Liver (tissue), 9 donors: ENCODE data around the gene NFIA. TPM values are rescaled to one million over a fixed set of nuclear protein-coding genes. Genes with fewer than 3 reads are reported as not detected.
"Not testable (repeated sequence)": the region's sequence is repeated elsewhere in the genome, so short reads cannot be mapped to it uniquely, and the experiment has no call there.

Source experiments
- DNase-seq: peaks from one replicate; pipeline ENCODE4 v3.0.0-alpha.2; 2017; ENCODE audit warnings: low spot score
- H3K27ac ChIP-seq, 2 donors: one replicate each; pipeline ENCODE4 v1.7.0; 2013; ENCODE audit warnings: inconsistent platforms in 2 of 2, low read length in 2 of 2, control low read depth in 1 of 2, low read depth in 1 of 2, mild to moderate bottlenecking in 1 of 2
- H3K27me3 ChIP-seq, 4 donors: one replicate each; pipeline versions ENCODE4 v1.6.1 to v1.7.0; 2013; ENCODE audit warnings: low read length in 3 of 4, inconsistent platforms in 1 of 4, mild to moderate bottlenecking in 1 of 4, moderate library complexity in 1 of 4; ENCODE audit not compliant: control insufficient read depth in 4 of 4, insufficient read depth in 4 of 4
- H3K36me3 ChIP-seq, 4 donors: one replicate each; pipeline versions ENCODE4 v1.6.1 to v1.7.0; 2013; ENCODE audit warnings: low read length in 3 of 4, mild to moderate bottlenecking in 3 of 4, low read depth in 1 of 4, moderate library complexity in 1 of 4; ENCODE audit not compliant: control insufficient read depth in 4 of 4, insufficient read depth in 3 of 4
- H3K4me1 ChIP-seq, 4 donors: one replicate each; pipeline versions ENCODE4 v1.6.1 to v1.7.0; 2013; ENCODE audit warnings: low read length in 3 of 4, mild to moderate bottlenecking in 3 of 4, moderate library complexity in 1 of 4; ENCODE audit not compliant: control insufficient read depth in 4 of 4, insufficient read depth in 4 of 4
- H3K4me3 ChIP-seq, 3 donors: one replicate each; pipeline versions ENCODE4 v1.6.1 to v1.7.0; 2013; ENCODE audit warnings: low read length in 3 of 3, control low read depth in 1 of 3, low read depth in 1 of 3, mild to moderate bottlenecking in 1 of 3
- H3K9ac ChIP-seq, 2 donors: one replicate each; pipeline ENCODE4 v1.7.0; 2013; ENCODE audit warnings: low read length in 2 of 2, mild to moderate bottlenecking in 2 of 2, moderate library complexity in 2 of 2, control low read depth in 1 of 2, low read depth in 1 of 2
- H3K9me3 ChIP-seq, 4 donors: one replicate each; pipeline versions ENCODE4 v1.6.1 to v1.7.0; 2013; ENCODE audit warnings: low read length in 3 of 4; ENCODE audit not compliant: control insufficient read depth in 4 of 4
- CTCF ChIP-seq: fragments of 150-350 bp; IDR thresholded peaks from 2 replicates; pipeline ENCODE4 v1.5.1; 2017; ENCODE audit warnings: improper control_type of control experiment, low read depth, low read length; ENCODE audit not compliant: missing input control
- FOXA1 ChIP-seq: IDR thresholded peaks from 2 replicates; pipeline ENCODE4 v1.6.1; 2016; ENCODE audit warnings: antibody characterized with exemption
- GABPA ChIP-seq, 2 donors: IDR thresholded peaks in 1 of 2; conservative IDR thresholded peaks in 1 of 2; 2 replicates each; pipeline ENCODE4 v1.6.1; 2016; ENCODE audit warnings: antibody characterized with exemption in 2 of 2, mild to moderate bottlenecking in 1 of 2, moderate library complexity in 1 of 2
- HNF4A ChIP-seq, 2 donors: conservative IDR thresholded peaks; 2 replicates each; pipeline ENCODE4 v1.6.1; 2016; ENCODE audit warnings: antibody characterized with exemption in 2 of 2, mild to moderate bottlenecking in 2 of 2
- HNF4G ChIP-seq: IDR thresholded peaks from 2 replicates; pipeline ENCODE4 v1.6.1; 2016; ENCODE audit warnings: antibody characterized with exemption
- JUND ChIP-seq, 2 donors: IDR thresholded peaks; 2 replicates each; pipeline ENCODE4 v1.6.1; 2016; ENCODE audit warnings: antibody characterized with exemption in 2 of 2
- MAX ChIP-seq: IDR thresholded peaks from 2 replicates; pipeline ENCODE4 v1.6.1; 2016; ENCODE audit warnings: antibody characterized with exemption
- NR2F2 ChIP-seq: IDR thresholded peaks from 2 replicates; pipeline ENCODE4 v1.6.1; 2016; ENCODE audit warnings: antibody characterized with exemption
- RAD21 ChIP-seq, 2 donors: IDR thresholded peaks; 2 replicates each; pipeline ENCODE4 v1.6.1; 2016; ENCODE audit warnings: antibody characterized with exemption in 2 of 2, mild to moderate bottlenecking in 2 of 2
- REST ChIP-seq: IDR thresholded peaks from 2 replicates; pipeline ENCODE4 v1.6.1; 2016; ENCODE audit warnings: antibody characterized with exemption, mild to moderate bottlenecking
- RXRA ChIP-seq, 2 donors: IDR thresholded peaks; 2 replicates each; pipeline ENCODE4 v1.6.1; 2017 to 2018; ENCODE audit warnings: antibody characterized with exemption in 2 of 2, mild to moderate bottlenecking in 1 of 2
- SP1 ChIP-seq: IDR thresholded peaks from 2 replicates; pipeline ENCODE4 v1.6.1; 2018; ENCODE audit warnings: antibody characterized with exemption, mild to moderate bottlenecking
- TAF1 ChIP-seq: conservative IDR thresholded peaks from 2 replicates; pipeline ENCODE4 v1.6.1; 2016; ENCODE audit warnings: antibody characterized with exemption, mild to moderate bottlenecking
- YY1 ChIP-seq: IDR thresholded peaks from 2 replicates; pipeline ENCODE4 v1.6.1; 2016; ENCODE audit warnings: antibody characterized with exemption, mild to moderate bottlenecking
- ZBTB33 ChIP-seq: IDR thresholded peaks from 2 replicates; pipeline ENCODE4 v1.6.1; 2016; ENCODE audit warnings: antibody characterized with exemption
- WGBS: extraction: QIAGEN DNeasy Blood & Tissue Kit; methylation state at CpG from one replicate; pipeline ENCODE4 v1.1.7; 2013; 5-methylcytosine and 5-hydroxymethylcytosine counted together
- polyA plus RNA-seq, 2 donors: library from polyadenylated mRNA; stranded (reverse) in 1 of 2; unstranded in 1 of 2; fragments of 200-250 nt in 1 of 2; fragments of >200 nt in 1 of 2; fragmentation: Nextera tagmentation in 1 of 2; extraction: Ambion mirVana in 1 of 2; gene quantifications; one replicate each; pipeline versions ENCODE4 v1.2.1 to v1.2.3, GENCODE V29; 2013 to 2015
- total RNA-seq, 2 donors: library from RNA; depleted of rRNA; stranded (reverse); fragments of >200 nt; gene quantifications; one replicate each; pipeline ENCODE4 v1.2.3, GENCODE V29; 2014
- donor health status: healthy.
- donor health status: healthy.
- donor health status: healthy.
- donor health status: healthy.
- donor health status: healthy.

NFIA gene
- total and polyA plus RNA-seq, 4 donors: 6.8 to 53.7 (median 22.2) TPM

GRCh38 chr1:61277121-61277690 lies 194.8 kb downstream of the NFIA start:
- H3K9ac ChIP-seq: no peak overlapping the region
- no peaks in the 10 kb centered on the region for H3K27me3 ChIP-seq
- no peak overlapping the region for H3K27ac ChIP-seq
- WGBS: 84% methylated on average over 7 of the region's 7 CpGs
- peaks cover 0 to 9% (median 5%) of the 10 kb centered on the region in 4 donors for H3K4me1 ChIP-seq
- TF ChIP-seq HNF4A (conservative IDR thresholded peaks at IDR 0.05) (no peak), YY1 (no peak), GABPA (IDR thresholded peaks at IDR 0.05 in 1 of 2, conservative IDR thresholded peaks at IDR 0.05 in 1 of 2) (no peak), RAD21 (IDR thresholded peaks at IDR 0.05) (no peak)
- no peaks in the 10 kb centered on the region for H3K36me3 ChIP-seq
- no peaks in the 10 kb centered on the region for H3K9me3 ChIP-seq
- DNase-seq: no peak
- no peak overlapping the region for H3K4me3 ChIP-seq

- H3K27me3 ChIP-seq, H3K4me1 ChIP-seq, H3K27ac ChIP-seq, H3K9ac ChIP-seq, H3K36me3 ChIP-seq, H3K9me3 ChIP-seq, DNase-seq, H3K4me3 ChIP-seq: not testable (repeated sequence)
- peak in 1 of 2 donors; percentile 21 for TF ChIP-seq HNF4A (conservative IDR thresholded peaks at IDR 0.05)
- 93% methylated on average over 8 of the region's 8 CpGs for WGBS
Measured at GRCh38 chr1:61278503-61278902, 196.1 kb downstream of the NFIA start.

GRCh38 chr1:61278966-61279365 lies 196.6 kb downstream of the NFIA start:
- no peak overlapping the region for H3K27ac ChIP-seq
- no peaks in the 10 kb centered on the region for H3K9me3 ChIP-seq
- H3K4me1 ChIP-seq: peaks cover 0 to 7% (median 6%) of the 10 kb centered on the region in 4 donors
- TF ChIP-seq RXRA (IDR thresholded peaks at IDR 0.05): no peak
- no peak for TF ChIP-seq CTCF
- TF ChIP-seq NR2F2: no peak
- TF ChIP-seq HNF4G: no peak
- TF ChIP-seq JUND (IDR thresholded peaks at IDR 0.05): no peak
- TF ChIP-seq RAD21 (IDR thresholded peaks at IDR 0.05): no peak
- TF ChIP-seq SP1: no peak
- no peak for TF ChIP-seq GABPA (IDR thresholded peaks at IDR 0.05 in 1 of 2, conservative IDR thresholded peaks at IDR 0.05 in 1 of 2)
- TF ChIP-seq MAX: no peak
- TF ChIP-seq FOXA1: no peak
- no peak for TF ChIP-seq REST
- TF ChIP-seq ZBTB33: no peak
- TF ChIP-seq TAF1: no peak
- no peaks in the 10 kb centered on the region for H3K27me3 ChIP-seq
- no peak overlapping the region for H3K9ac ChIP-seq
- DNase-seq: no peak
- H3K36me3 ChIP-seq: no peaks in the 10 kb centered on the region
- H3K4me3 ChIP-seq: no peak overlapping the region
- 53% methylated on average over 1 of the region's 1 CpG for WGBS
